Stomach (tissue), 9 donors: ENCODE results near the gene MFNG. TPM values are rescaled to one million over a fixed set of nuclear protein-coding genes. Genes with fewer than 3 reads are reported as not detected.

ENCODE experiments used
- DNase-seq, 2 donors: peaks; one replicate each; pipeline versions ENCODE4 v3.0.0 to v3.0.0-alpha.2; 2013 to 2019
- H3K27ac ChIP-seq, 5 donors: fragments of 200-600 bp in 4 of 5; sonication (generic) in 4 of 5; one replicate each; pipeline ENCODE4 v1.5.1; 2013 to 2019; ENCODE audit warnings: mild to moderate bottlenecking in 1 of 5, moderate library complexity in 1 of 5
- H3K27me3 ChIP-seq, 3 donors: fragments of 200-600 bp; sonication (generic); one replicate each; pipeline ENCODE4 v1.5.1; 2017 to 2019; ENCODE audit warnings: mixed run types in 1 of 3
- H3K36me3 ChIP-seq, 4 donors: fragments of 200-600 bp; sonication (generic); 1 replicate in 3 of 4; 2 replicates in 1 of 4; pipeline ENCODE4 v1.5.1; 2016 to 2019
- H3K4me1 ChIP-seq, 4 donors: fragments of 200-600 bp; sonication (generic); one replicate each; pipeline ENCODE4 v1.5.1; 2016 to 2019
- H3K4me3 ChIP-seq, 4 donors: fragments of 200-600 bp; sonication (generic) in 3 of 4; one replicate each; pipeline ENCODE4 v1.5.1; 2016 to 2019; ENCODE audit warnings: mild to moderate bottlenecking in 1 of 4
- H3K9me3 ChIP-seq, 4 donors: fragments of 200-600 bp; sonication (generic); one replicate each; pipeline ENCODE4 v1.5.1; 2016 to 2019
- EP300 ChIP-seq: sonication (generic); formaldehyde crosslinking; IDR thresholded peaks from one replicate; pipeline ENCODE4 v1.6.1; 2017; ENCODE audit warnings: antibody characterized with exemption
- POLR2A ChIP-seq, 4 donors: fragments of 450-650 bp; IDR thresholded peaks; one replicate each; pipeline ENCODE4 v1.6.1; 2016; ENCODE audit warnings: antibody characterized with exemption in 4 of 4, control low read depth in 2 of 4, mild to moderate bottlenecking in 1 of 4, moderate library complexity in 1 of 4
- POLR2AphosphoS5 ChIP-seq, 3 donors: sonication (generic); formaldehyde crosslinking; IDR thresholded peaks; one replicate each; pipeline ENCODE4 v1.6.1; 2016; ENCODE audit warnings: antibody characterized with exemption in 3 of 3
- WGBS, 5 donors: extraction: QIAGEN DNeasy Blood & Tissue Kit in 3 of 5; methylation state at CpG; one replicate each; pipeline versions ENCODE4 v1.1.5 to v1.1.7; 2013 to 2018; 5-methylcytosine and 5-hydroxymethylcytosine counted together
- intact Hi-C: fragments of 100-400 bp; cut with DNase I; formaldehyde crosslinking; loops from one replicate; pipeline ENCODE4 v1.15.1; 2023; ENCODE audit warnings: low total_unique reads
- polyA plus RNA-seq, 3 donors: library from polyadenylated mRNA; stranded (reverse); fragments of 200-250 nt; gene quantifications; one replicate each; pipeline ENCODE4 v1.2.3, GENCODE V29; 2013
- total RNA-seq, 5 donors: library from RNA; depleted of rRNA; stranded (reverse); fragments of >200 nt; gene quantifications; one replicate each; pipeline versions ENCODE4 v1.1.0 to v1.2.3, GENCODE V29; 2014 to 2016
- TF ChIP-seq, protein P1 (sequence below), 7 experiments: fragments of 450-650 bp in 4 of 7; fragments of 200-600 bp in 3 of 7; sonication (generic) in 3 of 7; IDR thresholded peaks; one replicate each; pipeline ENCODE4 v1.5.1; 2016 to 2019; ENCODE audit warnings: antibody characterized with exemption in 7 of 7, control low read depth in 2 of 7, mild to moderate bottlenecking in 1 of 7
- donor health status: healthy with polysubstance abuse.
- donor health status: Bipolar disorder and iron deficiency.
- donor health status: healthy.

MFNG gene
- total and polyA plus RNA-seq, 8 donors = 1.7 to 86.4 (median 8.5) TPM

DNA sequence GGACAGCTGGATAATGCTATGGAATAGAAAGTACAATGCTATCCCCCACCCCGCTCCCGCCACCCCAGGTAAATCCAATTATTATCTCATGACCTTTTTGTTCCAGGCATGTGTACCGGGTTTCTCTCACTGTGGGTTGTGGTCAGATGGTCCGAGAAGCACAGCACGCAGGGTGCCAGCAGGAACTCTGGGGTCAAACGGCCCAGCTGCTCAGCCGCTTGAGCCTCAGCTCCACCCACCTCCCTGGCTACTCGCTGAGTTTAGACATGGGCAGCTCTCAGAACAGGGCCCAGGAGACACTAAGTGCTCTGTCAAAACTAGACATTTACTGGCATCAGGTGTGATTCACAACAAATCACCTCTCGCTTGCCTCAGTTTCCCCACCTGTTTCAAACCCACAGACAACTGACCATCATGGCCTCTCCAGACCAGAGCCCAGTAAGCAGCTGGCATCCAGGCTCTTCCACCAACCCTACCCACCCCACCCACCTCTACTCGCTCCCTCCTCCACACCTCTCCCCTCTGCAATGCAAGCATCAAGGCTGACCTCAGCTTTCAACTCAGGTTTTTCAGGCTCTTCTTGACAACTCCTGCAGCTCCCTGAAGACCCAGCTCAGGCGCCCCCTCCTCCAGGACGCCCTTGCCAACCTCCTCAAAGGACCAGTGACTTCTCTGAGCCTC lies 13.0 kb upstream of the MFNG start:
- Histone ChIP-seq H3K27me3 (peaks cover 0 to 51% (median 0%) of the 10 kb centered on the region in 3 donors), H3K27ac (peak overlapping the region; percentile 39 to 95 (median 87)), H3K4me1 (peaks cover 58 to 63% (median 60%) of the 10 kb centered on the region in 4 donors), H3K9me3 (no peaks in the 10 kb centered on the region), H3K4me3 (no peak overlapping the region), H3K36me3 (peaks cover 0 to 28% (median 10%) of the 10 kb centered on the region in 4 donors)
- WGBS, 5 donors = 31 to 61% (median 45%) methylated on average over 12 of the region's 12 CpGs
- DNase-seq = peak in 1 of 2 donors; percentile 59
- no peak for TF ChIP-seq POLR2A (IDR thresholded peaks at IDR 0.05)
- no peak for TF ChIP-seq EP300
- no peak for TF ChIP-seq POLR2AphosphoS5 (IDR thresholded peaks at IDR 0.05)
- TF ChIP-seq, protein P1, sequence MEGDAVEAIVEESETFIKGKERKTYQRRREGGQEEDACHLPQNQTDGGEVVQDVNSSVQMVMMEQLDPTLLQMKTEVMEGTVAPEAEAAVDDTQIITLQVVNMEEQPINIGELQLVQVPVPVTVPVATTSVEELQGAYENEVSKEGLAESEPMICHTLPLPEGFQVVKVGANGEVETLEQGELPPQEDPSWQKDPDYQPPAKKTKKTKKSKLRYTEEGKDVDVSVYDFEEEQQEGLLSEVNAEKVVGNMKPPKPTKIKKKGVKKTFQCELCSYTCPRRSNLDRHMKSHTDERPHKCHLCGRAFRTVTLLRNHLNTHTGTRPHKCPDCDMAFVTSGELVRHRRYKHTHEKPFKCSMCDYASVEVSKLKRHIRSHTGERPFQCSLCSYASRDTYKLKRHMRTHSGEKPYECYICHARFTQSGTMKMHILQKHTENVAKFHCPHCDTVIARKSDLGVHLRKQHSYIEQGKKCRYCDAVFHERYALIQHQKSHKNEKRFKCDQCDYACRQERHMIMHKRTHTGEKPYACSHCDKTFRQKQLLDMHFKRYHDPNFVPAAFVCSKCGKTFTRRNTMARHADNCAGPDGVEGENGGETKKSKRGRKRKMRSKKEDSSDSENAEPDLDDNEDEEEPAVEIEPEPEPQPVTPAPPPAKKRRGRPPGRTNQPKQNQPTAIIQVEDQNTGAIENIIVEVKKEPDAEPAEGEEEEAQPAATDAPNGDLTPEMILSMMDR (IDR thresholded peaks at IDR 0.05) = no peak
- intact Hi-C loops = no loop called here

DNA sequence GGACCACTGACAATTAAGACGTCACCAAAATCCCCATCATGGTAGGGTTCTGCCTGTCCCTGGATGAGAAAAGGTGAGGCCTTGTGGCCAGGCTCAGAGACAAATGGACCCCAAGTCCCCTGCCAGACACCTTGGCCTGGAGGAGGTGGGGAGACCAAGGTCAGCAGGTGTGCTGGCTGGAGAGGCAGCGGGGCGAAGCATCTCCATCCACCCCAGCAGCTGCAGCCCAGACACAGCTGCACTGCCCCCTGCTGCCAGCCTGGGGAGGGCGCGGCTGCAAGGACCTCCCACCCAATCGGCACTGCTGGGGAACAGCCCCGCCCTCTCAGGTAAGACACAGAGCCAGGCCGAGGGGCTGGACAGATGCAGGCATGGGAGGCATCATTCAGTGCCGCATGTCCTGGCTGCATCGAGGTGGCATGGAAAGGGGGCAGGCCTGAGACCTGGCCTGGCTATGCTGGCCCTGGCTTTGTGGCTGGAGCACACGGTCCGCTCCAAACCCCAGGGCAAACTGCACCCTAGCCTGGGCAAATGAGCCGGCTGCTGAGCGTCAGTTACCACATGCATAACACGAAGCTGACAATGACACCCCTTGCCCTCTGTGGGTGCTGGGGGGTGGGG lies 12.2 kb upstream of the MFNG start:
- H3K27me3 ChIP-seq = peaks cover 0 to 59% (median 0%) of the 10 kb centered on the region in 3 donors
- no peaks in the 10 kb centered on the region for H3K9me3 ChIP-seq
- no peak overlapping the region for H3K4me3 ChIP-seq
- TF ChIP-seq POLR2AphosphoS5 (IDR thresholded peaks at IDR 0.05) (peak in 1 of 3 donors; percentile 19), POLR2A (IDR thresholded peaks at IDR 0.05) (no peak), EP300 (no peak)
- TF ChIP-seq, protein P1 (IDR thresholded peaks at IDR 0.05) = peak in 5 of 7 experiments; percentile 39 to 65 (median 60)
- H3K27ac ChIP-seq = peak overlapping the region; percentile 27 to 95 (median 87)
- intact Hi-C loops = no loop called here
- H3K4me1 ChIP-seq = peaks cover 50 to 56% (median 52%) of the 10 kb centered on the region in 4 donors
- peak; percentile 71 to 88 for DNase-seq
- H3K36me3 ChIP-seq = peaks cover 0 to 33% (median 14%) of the 10 kb centered on the region in 4 donors
- 35 to 58% (median 41%) methylated on average over 9 to 15 of the region's 15 CpGs for WGBS, 5 donors

DNA sequence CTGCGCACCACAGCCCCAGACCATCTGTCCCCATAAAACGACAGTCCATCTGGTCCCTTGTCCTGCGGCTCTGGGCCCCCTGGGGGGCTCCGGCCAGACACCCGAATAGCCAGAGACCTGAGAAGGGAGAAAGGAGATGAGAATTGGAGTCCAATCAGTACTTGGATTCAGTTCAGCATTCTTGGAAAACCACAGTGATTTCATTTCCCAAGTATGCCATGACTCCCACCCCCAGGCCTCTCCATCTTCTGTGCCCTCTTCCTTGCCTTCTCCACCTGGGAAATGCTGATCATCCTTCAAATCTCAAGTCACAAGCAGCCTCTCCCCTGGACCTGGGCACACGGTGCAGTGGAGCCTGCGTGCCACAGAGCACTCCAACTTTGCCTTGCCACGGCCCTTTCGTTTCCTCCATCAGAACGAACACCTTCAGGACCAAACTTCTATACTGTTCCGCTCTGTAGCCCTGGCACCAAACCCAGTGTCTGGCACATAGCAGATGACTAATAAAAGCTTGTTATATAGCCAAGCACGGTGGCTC lies 10.9 kb upstream of the MFNG start:
- TF ChIP-seq EP300 = no peak
- TF ChIP-seq, protein P1 (IDR thresholded peaks at IDR 0.05) = no peak
- no peak for TF ChIP-seq POLR2A (IDR thresholded peaks at IDR 0.05)
- TF ChIP-seq POLR2AphosphoS5 (IDR thresholded peaks at IDR 0.05) = no peak
- Histone ChIP-seq H3K27me3 (peaks cover 0 to 66% (median 0%) of the 10 kb centered on the region in 3 donors), H3K4me1 (peaks cover 37 to 43% (median 39%) of the 10 kb centered on the region in 4 donors), H3K36me3 (peaks cover 0 to 37% (median 17%) of the 10 kb centered on the region in 4 donors), H3K27ac (no peak overlapping the region), H3K4me3 (no peak overlapping the region), H3K9me3 (no peaks in the 10 kb centered on the region)
- no peak for DNase-seq
- 83 to 92% (median 89%) methylated on average over 12 of the region's 12 CpGs for WGBS, 5 donors
- intact Hi-C loops = no loop called here

DNA sequence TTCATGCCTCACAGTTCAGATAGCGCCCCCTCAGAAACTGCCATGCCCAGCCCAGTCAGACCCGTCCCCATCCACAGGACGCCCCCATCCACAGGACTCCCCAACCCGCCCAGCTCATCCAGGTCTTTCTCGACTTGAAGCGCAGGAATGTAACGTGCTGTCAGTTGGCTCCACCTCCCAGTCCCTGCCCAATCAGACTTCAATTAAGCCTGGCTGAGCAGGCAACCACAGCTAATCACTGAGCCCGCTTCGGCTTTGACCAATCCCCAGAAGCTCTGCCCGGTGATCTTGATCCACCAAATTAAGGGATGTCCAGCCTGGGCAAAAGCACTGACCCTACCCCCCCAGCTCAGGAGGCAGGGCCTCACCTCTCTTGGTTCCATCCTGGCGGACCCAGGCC lies 10.5 kb upstream of the MFNG start:
- H3K27me3 ChIP-seq = peaks cover 0 to 66% (median 0%) of the 10 kb centered on the region in 3 donors
- DNase-seq = no peak
- H3K27ac ChIP-seq = no peak overlapping the region
- H3K9me3 ChIP-seq = no peaks in the 10 kb centered on the region
- TF ChIP-seq, protein P1 (IDR thresholded peaks at IDR 0.05) = no peak
- no peak for TF ChIP-seq EP300
- TF ChIP-seq POLR2AphosphoS5 (IDR thresholded peaks at IDR 0.05) = no peak
- no peak for TF ChIP-seq POLR2A (IDR thresholded peaks at IDR 0.05)
- peaks cover 0 to 42% (median 18%) of the 10 kb centered on the region in 4 donors for H3K36me3 ChIP-seq
- H3K4me1 ChIP-seq = peaks cover 32 to 38% (median 35%) of the 10 kb centered on the region in 4 donors
- no peak overlapping the region for H3K4me3 ChIP-seq
- intact Hi-C loops = no loop called here
- 89 to 94% (median 90%) methylated on average over 11 of the region's 11 CpGs for WGBS, 5 donors
